NCI-H2227 treated with DMSO at 0.1 percent for 48 hours (cell line): ENCODE data around the gene KRT75.
"Not testable (repeated sequence)": the region's sequence is repeated elsewhere in the genome, so short reads cannot be mapped to it uniquely, and the experiment has no call there.

Experiments used
- DNase-seq: peaks from one replicate; lab custom pipeline; 2025; lab: John Stamatoyannopoulos, UW

KRT75 gene

DNA sequence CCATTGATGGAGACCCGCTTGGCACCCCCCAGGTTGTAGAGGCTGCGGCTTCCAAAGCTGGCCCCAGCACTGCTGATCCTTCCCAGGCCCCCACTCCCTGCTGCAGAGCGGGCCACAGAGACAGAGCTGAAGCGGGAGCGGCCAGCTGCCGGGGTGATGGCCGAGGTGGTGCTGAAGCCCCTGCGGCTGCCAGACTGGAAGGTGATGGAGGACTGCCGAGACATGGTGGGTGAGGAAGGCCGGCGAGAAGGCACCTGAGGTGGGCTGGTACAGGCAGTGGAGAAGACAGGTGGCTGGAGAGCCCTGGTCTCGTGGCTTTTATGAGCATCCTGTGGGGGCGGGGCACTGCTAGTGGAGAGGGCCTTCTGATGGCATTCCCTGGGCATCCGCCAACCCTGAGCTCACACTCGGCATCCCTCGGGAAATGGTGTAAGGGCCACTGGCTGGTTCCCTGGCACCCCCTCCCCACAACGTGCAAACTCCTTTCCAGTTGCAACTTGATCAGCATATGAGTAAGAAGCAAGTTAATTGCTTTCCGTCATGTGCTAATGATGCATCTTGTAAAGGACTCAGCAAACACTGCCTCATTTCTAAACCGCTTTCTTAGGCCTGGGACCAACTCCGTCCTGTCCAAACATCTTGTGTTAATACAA lies at the start of gene KRT75:
Gene KRT75 (minus strand): TSS at position 291 of the 653 bp plus-strand sequence. CDS start 67 bp downstream, at position 224.
- no peak for DNase-seq

DNA sequence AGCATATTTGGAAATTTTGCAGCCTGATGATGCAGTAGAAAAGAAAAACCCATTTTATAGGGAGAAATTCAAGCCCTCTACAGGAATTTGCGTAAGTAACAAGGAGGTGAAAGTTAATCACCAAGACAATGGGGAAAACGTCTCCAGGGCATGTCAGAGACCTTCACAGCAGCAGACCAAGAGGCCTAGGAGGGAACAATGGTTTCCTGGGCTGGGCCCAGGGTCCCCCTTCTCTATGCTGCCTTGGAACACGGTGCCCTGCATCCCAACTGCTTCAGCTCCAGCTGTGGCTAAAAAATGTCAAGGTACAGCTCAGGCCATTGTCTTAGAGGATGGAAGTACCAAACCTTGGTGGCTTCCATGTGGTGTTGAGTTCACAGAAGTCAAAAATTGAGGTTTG lies 45.9 kb upstream of the KRT75 start:
- DNase-seq = no peak

DNA sequence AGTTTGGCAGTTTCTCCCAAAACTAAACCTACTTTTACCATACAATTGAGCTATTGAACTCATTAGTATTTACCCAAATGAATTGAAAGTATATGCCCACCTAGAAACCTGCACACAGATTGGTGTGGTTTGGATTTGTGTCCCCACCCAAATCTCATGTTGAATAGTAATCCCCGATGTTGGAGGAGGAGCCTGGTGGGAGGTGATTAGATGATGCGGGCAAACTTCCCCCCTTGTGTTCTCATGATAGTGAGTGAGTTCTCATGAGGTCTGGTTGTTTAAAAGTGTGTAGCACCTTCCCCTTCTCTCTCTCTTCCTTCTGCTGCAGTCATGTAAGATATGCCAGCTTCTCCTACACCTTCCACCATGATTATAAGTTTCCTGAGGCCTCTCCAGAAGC lies 43.5 kb upstream of the KRT75 start:
- no peak for DNase-seq

DNA sequence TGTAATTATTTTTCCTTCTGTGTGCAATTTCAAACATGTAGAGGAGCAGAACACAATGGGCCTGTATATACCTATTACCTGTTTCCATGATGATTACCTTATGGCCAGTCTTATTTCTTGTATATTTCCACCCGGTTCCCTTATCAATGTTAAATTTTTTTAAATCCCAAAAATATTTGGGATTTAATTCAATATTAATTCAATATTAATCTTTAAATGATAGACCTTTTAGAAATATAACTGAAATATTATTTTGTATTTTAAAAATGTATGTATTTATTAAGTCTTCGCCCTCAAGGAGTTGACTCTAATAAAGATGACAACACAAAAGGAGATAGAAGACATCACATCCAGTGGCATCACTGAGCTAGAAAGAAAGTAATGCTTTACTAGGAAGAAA lies 40.0 kb upstream of the KRT75 start:
- DNase-seq = no peak

DNA sequence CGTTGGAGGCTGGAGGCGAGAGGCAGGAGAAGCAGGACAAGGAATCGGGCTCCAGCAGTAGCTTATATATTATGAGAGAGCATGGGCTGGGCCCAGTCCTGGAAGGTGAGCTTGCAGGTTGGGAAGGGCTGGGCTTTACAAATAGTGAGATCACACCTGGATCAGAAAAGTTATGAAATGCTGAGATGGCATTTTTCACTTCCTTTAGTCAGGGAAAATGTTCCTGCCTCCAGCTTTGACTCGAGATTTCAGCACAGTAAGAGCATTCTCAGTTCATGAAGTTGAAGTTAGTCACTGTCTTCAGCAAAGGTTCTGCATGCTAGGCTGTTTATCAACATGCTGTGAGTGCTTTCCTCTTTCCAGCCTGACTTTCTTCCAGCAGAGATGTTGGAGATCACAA lies 39.6 kb upstream of the KRT75 start, which contains the start of gene KRT6C:
Gene KRT6C (minus strand): TSS at position 38 of the 400 bp plus-strand sequence. CDS start 68 bp downstream, outside the sequence.
- DNase-seq = no peak

DNA sequence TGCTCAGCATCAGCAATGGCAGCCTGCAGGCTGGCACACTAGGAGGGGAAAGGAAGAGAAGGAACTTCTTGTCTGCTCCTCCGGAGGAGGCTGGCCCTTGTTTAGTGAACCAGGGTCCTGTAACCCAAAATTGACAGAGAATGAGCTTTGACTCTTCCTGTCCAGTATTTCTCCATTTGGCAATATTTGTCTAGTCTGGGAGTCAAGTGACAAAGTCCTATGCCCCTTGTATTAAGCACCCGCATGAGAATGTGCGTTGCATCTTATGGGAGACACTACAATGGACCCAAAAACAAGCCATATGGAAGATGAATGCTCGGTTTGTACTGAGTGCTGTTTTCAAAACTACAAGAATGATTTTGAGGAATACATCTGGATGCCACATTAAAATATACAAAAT lies 35.7 kb upstream of the KRT75 start:
- no peak for DNase-seq

DNA sequence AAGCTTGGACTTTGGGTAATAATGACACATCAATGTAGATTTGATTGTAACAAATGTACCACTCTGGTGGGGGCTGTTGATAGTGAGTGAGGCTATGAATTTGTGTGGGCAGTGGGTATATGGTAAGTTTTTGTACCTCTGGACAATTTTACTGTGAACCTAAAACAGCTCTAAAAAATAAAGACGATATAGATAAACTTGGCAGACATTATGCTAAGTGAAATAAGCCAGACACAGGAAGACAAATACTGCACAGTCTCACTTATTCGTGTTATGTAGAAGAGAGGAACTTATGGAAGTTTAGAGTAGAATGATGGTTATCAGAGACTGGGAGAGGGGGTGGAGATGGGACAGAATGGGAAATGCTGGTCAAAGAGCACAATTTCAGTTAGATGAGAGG lies 30.7 kb upstream of the KRT75 start:
- no peak for DNase-seq

DNA sequence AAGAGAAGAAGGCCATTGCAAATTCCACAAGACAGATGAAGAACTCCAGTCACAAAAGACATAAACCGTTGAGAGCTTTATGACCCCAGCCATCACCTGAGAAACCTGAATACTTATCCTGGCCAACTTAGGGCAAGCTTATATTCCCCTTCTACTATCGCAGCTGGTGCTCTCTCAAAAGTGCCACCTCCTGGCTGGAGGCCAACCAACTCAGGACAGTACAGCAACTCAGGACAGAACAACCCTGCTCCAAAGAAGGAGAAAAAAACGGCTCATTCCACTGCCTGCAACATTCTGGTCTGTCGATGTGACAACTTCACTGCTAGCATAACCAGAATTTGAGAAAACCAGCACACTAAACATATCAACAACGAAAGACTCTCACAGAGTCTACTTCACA lies 27.5 kb upstream of the KRT75 start:
- DNase-seq = no peak

DNA sequence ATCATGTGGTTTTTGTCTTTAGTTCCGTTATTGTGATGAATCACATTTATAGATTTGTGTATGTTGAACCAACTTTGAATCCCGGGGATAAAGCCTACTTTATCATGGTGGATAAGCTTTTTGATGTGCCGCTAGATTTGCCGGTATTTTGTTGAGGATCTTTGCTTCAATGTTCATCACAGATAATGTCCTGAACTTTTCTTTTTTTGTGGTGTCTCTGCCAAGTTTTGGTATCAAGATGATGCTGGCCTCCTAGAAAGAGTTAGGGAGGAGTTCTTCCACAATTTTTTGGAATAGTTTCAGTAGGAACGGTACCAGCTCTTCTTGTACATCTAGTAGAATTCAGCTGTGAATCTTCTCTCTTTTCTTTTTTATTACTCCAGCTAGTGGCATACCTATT lies 24.7 kb upstream of the KRT75 start:
- no peak for DNase-seq

DNA sequence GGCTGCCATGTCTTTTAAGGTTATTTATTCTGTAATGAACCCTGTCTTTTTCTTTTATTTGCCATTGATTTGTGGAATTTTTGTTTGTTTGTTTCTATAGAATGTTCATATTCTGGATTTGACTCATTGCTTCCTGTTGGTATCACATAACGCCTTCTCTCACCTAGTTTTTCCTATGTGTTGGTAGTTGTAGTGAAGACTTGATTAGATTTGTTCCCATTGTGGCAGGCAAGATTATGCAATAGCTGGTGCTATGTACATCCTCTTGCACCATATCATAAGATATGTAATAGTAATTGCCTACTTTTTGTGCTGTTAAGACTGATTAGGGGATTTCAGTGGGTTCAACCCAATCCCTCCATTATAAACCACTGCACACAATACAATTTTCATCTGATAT lies 21.6 kb upstream of the KRT75 start:
- no peak for DNase-seq

DNA sequence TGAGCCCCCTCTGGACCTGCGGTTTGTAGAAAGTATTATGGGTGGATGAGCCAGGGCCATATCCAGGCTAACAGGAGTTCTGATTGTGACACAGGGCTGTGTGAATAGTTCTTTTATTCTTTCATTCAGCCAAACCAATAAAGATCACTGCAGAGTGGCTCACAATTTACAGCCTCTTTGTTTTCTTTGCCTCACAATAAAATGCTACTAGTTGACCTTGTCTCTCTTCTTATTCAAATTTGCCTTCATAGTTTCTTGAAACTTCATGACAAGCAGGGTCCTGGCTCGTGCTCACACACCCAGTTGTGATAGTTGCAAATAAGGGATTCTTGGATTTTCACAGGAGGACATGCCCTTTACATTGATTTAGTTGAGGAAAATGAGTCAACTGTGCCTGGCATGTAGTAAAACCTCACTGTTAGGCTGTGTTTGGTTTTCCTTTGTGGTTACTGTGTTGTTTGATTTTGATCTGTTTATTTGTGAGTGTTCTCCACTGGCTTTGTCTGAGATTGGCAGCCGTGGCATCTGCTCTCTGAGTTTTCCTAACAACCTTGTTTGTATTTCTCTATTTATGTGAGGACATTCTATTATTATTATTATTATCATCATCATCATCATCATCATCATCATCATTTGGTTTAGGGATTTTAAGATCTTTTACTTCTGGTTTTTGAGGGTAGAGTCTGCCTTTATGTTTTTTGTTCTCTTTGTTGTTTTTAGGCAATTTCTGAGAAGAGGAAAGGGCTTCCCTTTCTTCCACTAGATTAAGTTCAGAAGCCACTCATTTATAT lies 20.4 kb upstream of the KRT75 start:
- DNase-seq = no peak

DNA sequence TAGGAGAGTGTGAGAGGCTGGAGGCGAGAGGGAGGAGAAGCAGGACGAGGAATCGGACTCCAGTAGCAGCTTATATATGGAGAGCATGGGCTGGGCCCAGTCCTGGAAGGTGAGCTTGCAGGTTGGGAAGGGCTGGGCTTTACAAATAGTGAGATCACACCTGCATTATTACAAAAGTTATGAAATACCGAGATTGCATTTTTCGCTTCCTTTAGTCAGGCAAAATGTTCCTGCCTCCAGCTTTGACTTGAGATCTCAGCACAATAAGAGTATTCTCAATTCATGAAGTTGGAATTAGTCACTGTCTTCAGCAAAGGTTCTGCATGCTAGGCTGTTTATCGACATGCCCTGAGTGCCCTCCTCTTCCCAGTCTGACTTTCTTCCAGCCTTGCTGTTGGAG lies 17.9 kb upstream of the KRT75 start, which contains the start of gene KRT6B:
Gene KRT6B (minus strand): TSS at position 46 of the 400 bp plus-strand sequence. CDS start 68 bp downstream, outside the sequence.
- DNase-seq = no peak

DNA sequence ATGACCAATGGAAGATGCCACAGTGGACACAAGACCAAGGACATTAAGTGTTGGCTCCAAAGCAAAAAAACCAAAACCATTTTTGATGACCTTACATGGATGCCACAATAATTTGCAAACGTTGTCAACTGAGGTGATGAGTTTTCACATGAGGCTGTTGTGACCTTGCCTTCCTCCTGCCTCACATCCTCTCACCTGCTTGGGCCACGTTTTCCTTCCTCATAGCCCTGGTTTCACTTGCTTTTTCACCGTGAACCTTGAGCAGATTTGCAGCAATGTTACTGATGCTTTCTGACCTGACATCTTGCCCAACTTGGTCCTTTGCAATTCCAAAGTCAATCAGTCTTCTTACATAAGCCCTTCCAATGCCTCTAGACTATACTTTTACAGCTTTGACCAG lies 14.1 kb upstream of the KRT75 start:
- DNase-seq = no peak

DNA sequence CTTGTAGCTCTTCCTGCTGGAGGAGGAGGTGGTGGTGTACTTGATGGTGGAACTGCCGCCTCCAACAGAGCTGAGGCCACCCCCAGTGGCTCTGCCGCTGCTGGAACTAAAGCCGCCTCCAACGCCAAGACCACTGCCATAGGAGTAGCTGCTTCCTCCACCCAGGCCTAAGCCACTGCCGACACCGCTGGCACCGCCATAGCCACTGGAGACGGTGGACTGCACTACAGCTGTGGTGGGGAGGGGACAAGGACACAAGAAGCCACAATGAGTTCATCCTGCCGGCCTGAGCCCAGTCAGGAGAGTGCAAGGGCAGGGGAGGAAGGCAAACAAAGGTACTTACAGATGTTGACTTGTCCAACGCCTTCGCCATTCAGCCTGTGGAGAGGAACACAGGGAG lies 13.0 kb upstream of the KRT75 start:
- not testable (repeated sequence) for DNase-seq

DNA sequence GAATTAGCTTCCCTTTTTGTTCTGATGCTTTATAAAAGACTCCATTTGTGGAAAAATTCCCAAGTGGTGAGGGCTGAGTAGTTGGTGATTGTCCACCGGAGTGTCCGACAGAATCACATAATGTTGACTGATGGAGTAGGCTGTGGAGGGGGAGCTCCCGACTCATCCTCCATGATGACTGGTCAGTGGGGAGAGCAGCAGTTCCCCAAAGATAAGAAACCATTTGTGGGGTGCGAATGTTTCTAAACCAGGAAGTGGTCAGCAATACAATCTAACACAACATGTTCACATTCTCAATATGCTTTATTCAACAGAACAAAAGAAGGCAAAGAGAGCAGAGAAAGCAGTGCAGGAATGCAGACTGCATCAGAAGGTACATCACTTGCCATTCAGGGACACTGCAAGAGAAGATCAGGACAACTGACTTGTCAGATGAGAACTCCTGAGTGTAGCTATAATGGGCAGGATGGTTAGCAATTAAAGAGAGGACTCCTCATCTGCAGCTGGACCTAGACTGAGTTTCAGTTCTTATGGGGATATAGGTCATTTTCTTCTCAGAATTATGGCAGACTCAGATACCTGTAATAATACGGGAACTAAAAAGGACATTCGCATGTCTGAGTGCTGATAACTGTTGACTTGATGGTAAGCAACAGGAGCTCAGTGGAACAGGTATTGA lies 12.3 kb upstream of the KRT75 start:
- DNase-seq = no peak

DNA sequence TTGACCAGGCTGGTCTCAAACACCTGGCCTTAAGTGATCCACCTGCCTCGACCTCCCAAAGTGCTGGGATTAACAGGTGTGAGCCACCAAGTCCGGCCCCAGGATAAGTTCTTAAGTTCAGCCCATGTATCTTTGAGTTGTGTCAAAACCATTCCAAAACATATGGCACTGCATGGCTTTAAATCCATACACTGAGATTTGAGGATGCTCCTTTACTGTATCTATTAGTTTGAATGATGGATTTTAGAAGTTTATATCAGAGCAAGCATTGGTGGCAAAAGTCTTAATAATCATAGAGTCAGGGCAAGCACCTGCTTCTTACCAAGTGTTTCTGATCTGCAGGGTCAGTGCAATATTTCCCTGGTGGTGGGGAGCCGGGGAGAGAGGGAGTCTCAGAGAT lies 11.7 kb upstream of the KRT75 start:
- DNase-seq = no peak

DNA sequence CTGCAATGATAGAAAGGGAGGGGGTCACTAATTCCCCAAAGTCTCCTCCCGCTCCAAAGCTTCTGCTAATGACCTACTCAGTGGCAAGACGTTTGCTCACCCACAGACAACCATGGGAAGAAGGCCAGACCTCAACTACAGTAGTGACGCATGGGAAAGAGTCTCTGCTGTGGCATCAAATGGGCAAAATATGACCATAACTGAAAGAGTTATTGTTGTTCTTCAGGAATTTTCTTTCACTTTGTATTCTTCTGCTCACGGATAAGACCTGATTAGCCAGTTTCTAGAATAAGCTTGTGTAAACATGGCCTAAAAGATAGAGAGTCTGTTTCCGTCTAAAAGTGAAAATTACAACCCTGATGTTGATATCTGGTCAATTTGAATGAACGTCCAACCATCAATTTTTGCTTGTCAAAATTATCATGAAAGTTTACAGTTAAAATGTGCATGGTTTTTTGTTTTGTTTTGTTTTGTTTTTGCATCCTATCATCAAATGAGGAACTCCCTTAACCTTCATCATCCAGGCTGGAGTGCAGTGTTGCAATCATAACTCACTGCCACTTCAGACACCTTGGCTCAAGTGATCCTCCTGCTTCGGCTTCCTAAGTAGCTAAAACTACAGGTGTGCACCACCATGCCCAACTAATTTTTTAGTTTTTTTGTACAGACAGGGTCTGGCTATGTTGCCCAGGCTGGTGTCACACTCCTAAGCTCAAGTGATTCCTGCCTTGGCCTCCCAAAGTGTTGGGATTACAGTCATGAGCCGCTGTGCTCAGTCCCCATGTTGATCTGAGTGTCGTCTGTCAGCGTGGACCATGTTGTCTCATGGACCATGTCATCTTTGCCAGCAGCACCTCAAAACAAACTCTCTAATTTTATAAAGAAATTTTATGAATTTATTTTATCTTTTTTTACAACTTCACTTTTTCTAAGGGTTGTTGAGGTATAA lies 10.8 kb upstream of the KRT75 start:
- DNase-seq = no peak

DNA sequence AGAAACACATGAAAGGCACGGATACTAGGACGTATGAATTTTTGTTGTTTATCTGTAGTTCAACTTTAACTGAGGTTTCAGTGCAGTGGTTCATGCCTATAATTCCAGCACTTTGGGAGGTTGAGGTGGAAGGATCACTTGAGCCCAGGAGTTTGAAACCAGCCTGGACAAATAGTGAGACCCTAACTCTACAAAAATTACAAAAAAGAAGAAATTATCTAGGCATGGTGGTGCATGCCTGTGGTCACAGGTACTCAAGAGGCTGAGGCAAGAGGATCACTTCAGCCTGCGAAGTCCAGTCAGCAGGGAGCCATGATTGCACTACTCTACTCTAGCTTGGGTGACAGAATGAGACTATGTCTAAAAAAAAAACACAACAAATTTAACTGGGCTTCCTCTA lies 9.8 kb upstream of the KRT75 start:
- DNase-seq = no peak

DNA sequence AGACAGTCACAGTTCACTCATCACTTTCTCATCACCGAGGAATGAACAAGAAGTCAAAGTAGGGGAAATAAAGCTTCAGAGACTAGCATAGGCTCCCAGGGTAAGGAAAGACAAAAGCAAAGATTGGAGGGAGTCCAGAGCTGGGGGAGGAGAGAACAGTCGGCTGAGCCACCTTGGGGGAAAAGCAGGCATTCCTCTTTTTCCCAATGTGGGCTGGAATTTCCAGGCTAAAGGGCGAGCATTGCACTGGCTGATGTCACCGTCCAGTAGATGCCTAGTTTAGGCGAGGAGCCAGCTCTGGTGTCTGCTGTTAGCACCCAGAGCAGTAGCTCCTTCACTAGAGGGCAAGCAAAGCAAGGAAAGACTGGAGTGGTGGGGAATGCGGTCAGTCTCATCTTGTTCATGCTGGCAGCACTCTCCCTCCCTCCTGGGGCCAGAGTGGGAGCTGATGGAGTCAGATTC lies 8.5 kb upstream of the KRT75 start:
- DNase-seq = no peak

DNA sequence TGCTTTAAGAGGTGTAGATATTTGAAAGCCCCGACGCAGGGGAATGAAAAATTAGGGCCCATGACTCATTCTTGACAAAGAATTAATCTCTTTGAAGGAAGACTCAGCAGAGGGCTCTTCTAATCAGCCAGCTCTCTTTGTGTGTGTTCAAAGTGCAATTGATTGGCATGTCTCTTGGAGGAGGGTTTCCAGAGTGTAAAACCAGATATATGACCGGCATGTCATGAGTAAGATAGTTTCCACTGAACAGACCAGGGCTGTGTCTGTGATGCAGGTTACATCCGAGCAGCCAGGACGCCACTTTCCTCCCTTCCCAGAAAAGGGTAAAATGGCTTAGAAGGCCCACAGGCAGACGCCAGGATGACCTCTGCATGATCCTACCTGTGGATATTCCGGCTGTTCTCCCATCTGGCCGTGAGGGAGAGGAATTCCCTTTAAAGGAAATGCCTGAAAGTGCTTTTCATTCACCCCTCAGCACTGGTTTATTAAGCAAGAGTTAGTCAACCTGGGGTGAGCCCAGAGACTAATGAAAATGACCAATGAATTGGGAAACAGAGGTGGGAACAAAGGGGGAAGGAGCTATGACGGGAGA lies 7.2 kb upstream of the KRT75 start:
- DNase-seq = no peak

DNA sequence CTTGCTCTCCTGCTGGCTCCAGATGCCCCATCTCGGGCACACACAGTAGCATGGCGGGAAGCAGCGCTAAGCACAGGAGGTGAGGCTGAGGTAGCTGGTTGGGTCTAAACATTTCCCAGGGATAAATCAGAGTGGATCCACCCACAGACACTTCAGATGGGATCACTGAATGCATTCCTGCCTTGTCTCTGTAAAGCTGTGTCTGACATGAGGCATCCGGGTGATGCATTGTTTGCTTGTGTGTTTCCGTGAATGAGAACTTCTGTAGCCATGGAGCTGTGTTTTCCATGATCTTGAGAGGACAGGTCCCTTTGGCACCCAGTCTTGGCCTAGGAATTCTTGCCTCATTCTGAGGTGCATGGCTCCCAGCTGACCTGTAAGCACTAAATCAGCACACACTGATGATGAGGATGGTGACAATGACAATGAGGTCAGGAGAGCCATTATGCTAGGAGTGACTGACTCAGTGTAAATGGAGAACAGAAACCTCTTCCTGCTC lies 6.7 kb upstream of the KRT75 start:
- DNase-seq = no peak
